ENCODE data around the gene CRIP2.

Gene CRIP2

GRCh38 chr14:105445290-105445689 lies 29.3 kb upstream of the CRIP2 start:
- no peak for DNase-seq

- no peak for DNase-seq
Measured at GRCh38 chr14:105445901-105446845, 28.4 kb upstream of the CRIP2 start.

- no peak for DNase-seq
Measured at GRCh38 chr14:105446971-105447370, 27.6 kb upstream of the CRIP2 start.

- DNase-seq: no peak
Measured at GRCh38 chr14:105447651-105448640, 26.7 kb upstream of the CRIP2 start.

GRCh38 chr14:105448706-105449111 lies 25.9 kb upstream of the CRIP2 start:
- peak; percentile 31 for DNase-seq

GRCh38 chr14:105449276-105450122 lies 25.1 kb upstream of the CRIP2 start:
- DNase-seq: no peak

GRCh38 chr14:105450123-105450505 lies 24.5 kb upstream of the CRIP2 start:
- DNase-seq: no peak

- DNase-seq: no peak
Measured at GRCh38 chr14:105450864-105451720, 23.5 kb upstream of the CRIP2 start.

- DNase-seq: no peak
Measured at GRCh38 chr14:105452963-105453362, 21.7 kb upstream of the CRIP2 start.

GRCh38 chr14:105453847-105454246 lies 20.8 kb upstream of the CRIP2 start:
- no peak for DNase-seq

- DNase-seq: no peak
Measured at GRCh38 chr14:105455086-105455640, 19.5 kb upstream of the CRIP2 start.

GRCh38 chr14:105455766-105456660 lies 18.6 kb upstream of the CRIP2 start:
- no peak for DNase-seq

- DNase-seq: no peak
Measured at GRCh38 chr14:105456736-105457617, 17.6 kb upstream of the CRIP2 start.

- DNase-seq: no peak
Measured at GRCh38 chr14:105458010-105458409, 16.6 kb upstream of the CRIP2 start.

GRCh38 chr14:105458571-105458970 lies 16.1 kb upstream of the CRIP2 start:
- DNase-seq: no peak

- DNase-seq: no peak
Measured at GRCh38 chr14:105460116-105460515, 14.5 kb upstream of the CRIP2 start.

GRCh38 chr14:105460616-105461015 lies 14.0 kb upstream of the CRIP2 start:
- DNase-seq: no peak

GRCh38 chr14:105461903-105462302 lies 12.7 kb upstream of the CRIP2 start:
- no peak for DNase-seq

- DNase-seq: no peak
Measured at GRCh38 chr14:105464501-105464900, 10.1 kb upstream of the CRIP2 start.

Data from COR-L47 (cell line).